DOHH2 (cell line): Measurements from ENCODE around the gene GPR161.

Experiments
- H3F3A ChIP-seq: fragments of 200-600 bp; sonication (generic), shearing (Covaris generic); 2 replicates; pipeline ENCODE4 v1.6.0; 2016; ENCODE audit warnings: antibody characterized with exemption, mild to moderate bottlenecking; ENCODE audit not compliant: control insufficient read depth, insufficient read depth
- H3K27ac ChIP-seq: fragments of 200-600 bp; sonication (generic); 2 replicates; pipeline ENCODE4 v1.5.1; 2014; ENCODE audit warnings: low read depth, mild to moderate bottlenecking, low read length, moderate library complexity
- H3K27me3 ChIP-seq: fragments of 200-600 bp; sonication (generic); 2 replicates; pipeline ENCODE4 v1.6.1; 2014; ENCODE audit warnings: mild to moderate bottlenecking, low read length, mixed read lengths; ENCODE audit not compliant: control insufficient read depth
- H3K36me3 ChIP-seq: fragments of 200-600 bp; sonication (generic); 2 replicates; pipeline ENCODE4 v1.6.1; 2014; ENCODE audit warnings: mild to moderate bottlenecking, low read length, moderate library complexity, mixed read lengths; ENCODE audit not compliant: control insufficient read depth
- H3K4me1 ChIP-seq: fragments of 200-600 bp; sonication (generic); 2 replicates; pipeline ENCODE4 v1.6.1; 2014; ENCODE audit warnings: mild to moderate bottlenecking, low read length, mixed read lengths; ENCODE audit not compliant: control insufficient read depth
- H3K4me2 ChIP-seq: fragments of 200-600 bp; sonication (generic); 2 replicates; pipeline ENCODE4 v1.6.0; 2014; ENCODE audit warnings: mild to moderate bottlenecking, low read length, moderate library complexity
- H3K4me3 ChIP-seq: fragments of 200-600 bp; sonication (generic); 2 replicates; pipeline ENCODE4 v1.5.1; 2014; ENCODE audit warnings: mild to moderate bottlenecking, low read length, mixed read lengths
- H3K79me2 ChIP-seq: fragments of 200-600 bp; sonication (generic); 2 replicates; pipeline ENCODE4 v1.6.1; 2014; ENCODE audit warnings: mild to moderate bottlenecking, low read length, mixed read lengths; ENCODE audit not compliant: control insufficient read depth
- H3K9me2 ChIP-seq: fragments of 200-600 bp; sonication (generic); replicated peaks from 2 replicates; pipeline ENCODE4 v1.6.1; 2014; ENCODE audit warnings: mild to moderate bottlenecking, low read length, mixed read lengths; ENCODE audit not compliant: control insufficient read depth
- H3K9me3 ChIP-seq: fragments of 200-600 bp; sonication (generic); 2 replicates; pipeline ENCODE4 v1.6.1; 2014; ENCODE audit warnings: antibody characterized with exemption, low read length, mixed read lengths; ENCODE audit not compliant: control insufficient read depth, insufficient read depth
- H4K20me1 ChIP-seq: fragments of 200-600 bp; sonication (generic); 2 replicates; pipeline ENCODE4 v1.6.0; 2014; ENCODE audit warnings: low read depth, mild to moderate bottlenecking, antibody characterized with exemption, low read length, moderate library complexity; ENCODE audit not compliant: control insufficient read depth, insufficient read depth
- EZH2phosphoT487 ChIP-seq: fragments of 200-600 bp; sonication (generic); IDR thresholded peaks from 2 replicates; pipeline ENCODE4 v1.6.1; 2017; ENCODE audit warnings: borderline replicate concordance, mild to moderate bottlenecking, antibody characterized with exemption, low read length, moderate library complexity, mixed read lengths
- TF ChIP-seq, protein P1 (sequence below): fragments of 200-600 bp; sonication (generic); IDR thresholded peaks from one replicate; pipeline ENCODE4 v1.5.1; 2014; ENCODE audit warnings: antibody characterized with exemption, mild to moderate bottlenecking, low read depth, low read length; ENCODE audit not compliant: poor library complexity, severe bottlenecking

GPR161 gene

DNA sequence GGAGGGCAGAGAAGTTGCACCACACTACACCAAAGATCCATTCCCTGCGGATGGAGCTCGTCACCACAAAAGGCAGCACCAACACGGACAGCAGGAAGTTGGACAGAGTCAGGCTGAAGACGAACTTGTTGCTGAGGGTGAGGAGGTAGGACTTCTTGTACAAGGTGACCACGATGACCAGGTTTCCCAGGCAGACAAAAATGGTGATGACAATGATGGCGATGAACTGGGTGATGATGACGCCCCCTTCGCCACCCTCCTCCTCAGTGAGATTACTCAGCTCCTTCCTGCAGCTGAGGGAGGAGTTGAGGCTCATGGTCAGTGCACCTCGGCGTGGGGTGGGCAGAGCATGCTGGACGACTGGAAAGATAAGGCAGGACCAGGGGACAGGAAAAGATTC lies 32.2 kb downstream of the GPR161 start:
- no peaks in the 10 kb centered on the region for H3K79me2 ChIP-seq
- no peak overlapping the region for H3K4me3 ChIP-seq
- no peaks in the 10 kb centered on the region for H3K9me2 ChIP-seq
- H3K36me3 ChIP-seq = no peaks in the 10 kb centered on the region
- no peaks in the 10 kb centered on the region for H3F3A ChIP-seq
- H4K20me1 ChIP-seq = no peaks in the 10 kb centered on the region
- H3K9me3 ChIP-seq = no peaks in the 10 kb centered on the region
- TF ChIP-seq, protein P1, sequence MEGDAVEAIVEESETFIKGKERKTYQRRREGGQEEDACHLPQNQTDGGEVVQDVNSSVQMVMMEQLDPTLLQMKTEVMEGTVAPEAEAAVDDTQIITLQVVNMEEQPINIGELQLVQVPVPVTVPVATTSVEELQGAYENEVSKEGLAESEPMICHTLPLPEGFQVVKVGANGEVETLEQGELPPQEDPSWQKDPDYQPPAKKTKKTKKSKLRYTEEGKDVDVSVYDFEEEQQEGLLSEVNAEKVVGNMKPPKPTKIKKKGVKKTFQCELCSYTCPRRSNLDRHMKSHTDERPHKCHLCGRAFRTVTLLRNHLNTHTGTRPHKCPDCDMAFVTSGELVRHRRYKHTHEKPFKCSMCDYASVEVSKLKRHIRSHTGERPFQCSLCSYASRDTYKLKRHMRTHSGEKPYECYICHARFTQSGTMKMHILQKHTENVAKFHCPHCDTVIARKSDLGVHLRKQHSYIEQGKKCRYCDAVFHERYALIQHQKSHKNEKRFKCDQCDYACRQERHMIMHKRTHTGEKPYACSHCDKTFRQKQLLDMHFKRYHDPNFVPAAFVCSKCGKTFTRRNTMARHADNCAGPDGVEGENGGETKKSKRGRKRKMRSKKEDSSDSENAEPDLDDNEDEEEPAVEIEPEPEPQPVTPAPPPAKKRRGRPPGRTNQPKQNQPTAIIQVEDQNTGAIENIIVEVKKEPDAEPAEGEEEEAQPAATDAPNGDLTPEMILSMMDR = no peak
- TF ChIP-seq EZH2phosphoT487 = no peak
- no peak overlapping the region for H3K4me2 ChIP-seq
- H3K4me1 ChIP-seq = no peaks in the 10 kb centered on the region
- no peaks in the 10 kb centered on the region for H3K27me3 ChIP-seq
- H3K27ac ChIP-seq = no peak overlapping the region

DNA sequence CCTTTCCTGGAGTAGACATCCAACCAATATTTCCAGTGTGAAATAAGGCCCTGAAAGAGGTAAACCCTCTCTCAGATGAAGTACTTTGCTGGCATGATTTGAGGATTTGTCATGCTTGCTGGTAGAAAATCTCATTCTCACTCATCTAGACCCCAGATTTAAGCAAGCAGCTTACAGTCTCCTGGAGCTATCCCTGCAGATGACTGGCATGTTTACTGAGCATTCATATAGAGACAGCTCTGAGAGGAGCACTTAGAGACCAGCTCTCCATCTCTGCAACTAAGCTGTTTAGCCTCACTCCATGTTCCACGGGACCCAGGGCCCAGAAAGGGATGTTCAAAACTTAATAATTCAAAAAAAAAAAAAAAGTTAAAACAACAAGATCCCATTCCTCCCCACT lies 34.2 kb downstream of the GPR161 start:
- H3K36me3 ChIP-seq = no peaks in the 10 kb centered on the region

DNA sequence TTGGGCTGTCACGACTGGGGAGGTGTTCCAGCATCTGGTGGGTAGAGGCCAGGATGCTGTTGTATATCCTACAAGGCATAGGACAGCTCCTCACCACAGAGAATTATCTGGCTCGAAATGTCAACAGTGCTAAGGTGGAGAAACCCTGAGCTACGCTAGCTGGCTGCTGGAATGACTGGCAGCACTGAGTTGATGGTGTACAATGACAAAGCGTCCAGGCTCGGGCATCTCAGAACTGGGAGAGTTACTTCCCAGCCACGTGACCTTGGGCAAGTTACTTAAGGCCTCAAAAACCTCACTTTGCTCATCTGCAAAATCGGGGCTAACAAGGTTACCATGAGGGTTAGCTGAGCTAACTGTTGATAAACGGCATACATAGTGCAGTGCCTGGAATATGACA lies 35.4 kb downstream of the GPR161 start:
- H3K4me1 ChIP-seq = no peaks in the 10 kb centered on the region
- H3K4me2 ChIP-seq = no peak overlapping the region
- no peaks in the 10 kb centered on the region for H3K9me2 ChIP-seq
- no peak overlapping the region for H3K27ac ChIP-seq
- H3K79me2 ChIP-seq = no peaks in the 10 kb centered on the region
- no peak overlapping the region for H3K4me3 ChIP-seq
- H4K20me1 ChIP-seq = no peaks in the 10 kb centered on the region
- no peak for TF ChIP-seq EZH2phosphoT487
- TF ChIP-seq, protein P1 = no peak
- no peaks in the 10 kb centered on the region for H3F3A ChIP-seq
- H3K27me3 ChIP-seq = no peaks in the 10 kb centered on the region
- no peaks in the 10 kb centered on the region for H3K36me3 ChIP-seq
- no peaks in the 10 kb centered on the region for H3K9me3 ChIP-seq

More for the DNA sequence above, 34.2 kb downstream of the GPR161 start:
- Histone ChIP-seq H3K79me2 (no peaks in the 10 kb centered on the region), H3K4me3 (no peak overlapping the region), H3K27me3 (no peaks in the 10 kb centered on the region), H3F3A (no peaks in the 10 kb centered on the region), H3K4me1 (no peaks in the 10 kb centered on the region), H4K20me1 (no peaks in the 10 kb centered on the region), H3K9me3 (no peaks in the 10 kb centered on the region), H3K9me2 (no peaks in the 10 kb centered on the region), H3K27ac (no peak overlapping the region), H3K4me2 (no peak overlapping the region)
- no peak for TF ChIP-seq EZH2phosphoT487
- TF ChIP-seq, protein P1 = no peak
